Measurements from ENCODE around the gene CRYBG1.

GRCh38 chr6:106419900-106420613, 59.5 kb downstream of the CRYBG1 start:
- TF ChIP-seq CTCF (optimal IDR thresholded peaks at IDR 0.05 in 1 of 3, IDR thresholded peaks at IDR 0.05 in 1 of 3, conservative IDR thresholded peaks at IDR 0.05 in 1 of 3; ENCODE audit: extremely low read depth in 1 of 3, insufficient read depth in 2 of 3, low read length in 3 of 3): no peak
- TF ChIP-seq EZH2 (IDR thresholded peaks at IDR 0.05; ENCODE audit: low read length): no peak
